AG04450 (cell line): ENCODE results near the gene R3HDML. TPM values are rescaled to one million over a fixed set of nuclear protein-coding genes. Genes with fewer than 3 reads are reported as not detected.
"Not testable (repeated sequence)": the region's sequence is repeated elsewhere in the genome, so short reads cannot be mapped to it uniquely, and the experiment has no call there.

Experiments
- CTCF ChIA-PET: fragments of 300-600, 350-600 bp; formaldehyde crosslinking; extraction: SDS; loops from one replicate; lab custom pipeline; 2022; ENCODE audit warnings: antibody characterized with exemption, inconsistent platforms; lab: Charles Lee
- POLR2A ChIA-PET: fragments of 350-600 bp; formaldehyde crosslinking; extraction: SDS; loops from one replicate; lab custom pipeline; 2021; ENCODE audit warnings: antibody characterized with exemption, inconsistent platforms; lab: Yijun Ruan, JAX
- DNase-seq: peaks from one replicate; pipeline ENCODE4 v3.0.0-alpha.2; 2011; ENCODE audit warnings: low read depth, low spot score
- H3K27ac ChIP-seq: one replicate; pipeline ENCODE4 v1.5.1; 2012; ENCODE audit warnings: low read depth, low read length, control low read depth
- H3K27me3 ChIP-seq: one replicate; pipeline ENCODE4 v1.6.0; 2012; ENCODE audit warnings: low read length; ENCODE audit not compliant: control insufficient read depth, insufficient read depth
- H3K4me3 ChIP-seq: 2 replicates; pipeline ENCODE4 v1.5.1; 2011; ENCODE audit warnings: mild to moderate bottlenecking, low read depth, low read length, control low read depth
- H3K9me3 ChIP-seq: 2 replicates; pipeline ENCODE4 v1.5.1; 2012; ENCODE audit warnings: low read length; ENCODE audit not compliant: control insufficient read depth, insufficient read depth
- polyA plus RNA-seq: library from polyadenylated mRNA; depleted of rRNA; stranded (reverse); fragments of >200 nt; gene quantifications from 2 replicates; pipeline ENCODE4 v1.2.3, GENCODE V29; 2011
- TF ChIP-seq, protein P1 (sequence below): IDR thresholded peaks from 2 replicates; pipeline ENCODE4 v1.5.1; 2011; ENCODE audit warnings: low read depth, low read length, control low read depth, inconsistent platforms

R3HDML gene
- polyA plus RNA-seq, 1 experiment: not detected

- Histone ChIP-seq H3K9me3 (no peaks in the 10 kb centered on the region), H3K27me3 (peaks cover 9% of the 10 kb centered on the region), H3K27ac (no peak overlapping the region), H3K4me3 (peak overlapping the region; percentile 29; the same call in 1 of the 2 replicates)
- CTCF ChIA-PET: interaction anchor here (0.6 to 7.2 kb wide), 3 partner anchors 16 to 332 kb away, joined by 3 to 38 read pairs (median 12); partner anchors contain the start of gene FITM2
- DNase-seq: no peak
- POLR2A ChIA-PET: no interaction called here
- TF ChIP-seq, protein P1, sequence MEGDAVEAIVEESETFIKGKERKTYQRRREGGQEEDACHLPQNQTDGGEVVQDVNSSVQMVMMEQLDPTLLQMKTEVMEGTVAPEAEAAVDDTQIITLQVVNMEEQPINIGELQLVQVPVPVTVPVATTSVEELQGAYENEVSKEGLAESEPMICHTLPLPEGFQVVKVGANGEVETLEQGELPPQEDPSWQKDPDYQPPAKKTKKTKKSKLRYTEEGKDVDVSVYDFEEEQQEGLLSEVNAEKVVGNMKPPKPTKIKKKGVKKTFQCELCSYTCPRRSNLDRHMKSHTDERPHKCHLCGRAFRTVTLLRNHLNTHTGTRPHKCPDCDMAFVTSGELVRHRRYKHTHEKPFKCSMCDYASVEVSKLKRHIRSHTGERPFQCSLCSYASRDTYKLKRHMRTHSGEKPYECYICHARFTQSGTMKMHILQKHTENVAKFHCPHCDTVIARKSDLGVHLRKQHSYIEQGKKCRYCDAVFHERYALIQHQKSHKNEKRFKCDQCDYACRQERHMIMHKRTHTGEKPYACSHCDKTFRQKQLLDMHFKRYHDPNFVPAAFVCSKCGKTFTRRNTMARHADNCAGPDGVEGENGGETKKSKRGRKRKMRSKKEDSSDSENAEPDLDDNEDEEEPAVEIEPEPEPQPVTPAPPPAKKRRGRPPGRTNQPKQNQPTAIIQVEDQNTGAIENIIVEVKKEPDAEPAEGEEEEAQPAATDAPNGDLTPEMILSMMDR: no peak
These were observed 10.3 kb upstream of the R3HDML start for GRCh38 chr20:44326391-44327159.

DNA sequence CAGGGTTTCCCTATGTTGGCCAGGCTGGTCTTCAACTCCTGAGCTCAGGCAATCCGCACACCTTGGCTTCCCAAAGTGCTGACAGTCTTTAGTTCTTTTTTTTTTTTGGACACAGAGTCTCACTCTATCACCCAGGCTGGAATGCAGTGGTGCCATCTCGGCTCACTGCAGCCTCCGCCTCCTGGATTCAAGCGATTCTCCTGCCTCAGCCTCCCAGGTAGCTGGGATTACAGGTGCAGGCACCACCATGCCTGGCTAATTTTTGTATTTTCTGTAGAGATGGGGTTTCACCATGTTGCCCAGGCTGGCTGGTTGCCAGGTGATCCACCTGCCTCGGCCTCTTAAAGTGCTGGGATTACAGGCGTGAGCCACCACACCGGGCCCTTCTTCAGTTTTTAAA lies 9.1 kb upstream of the R3HDML start:
- DNase-seq, H3K9me3 ChIP-seq, H3K27ac ChIP-seq, POLR2A ChIA-PET, H3K4me3 ChIP-seq, H3K27me3 ChIP-seq: not testable (repeated sequence)
- CTCF ChIA-PET: interaction anchor here (7.2 kb wide), 1 partner anchor 17 kb away, joined by 38 read pairs; the partner anchor contains the start of gene FITM2

DNA sequence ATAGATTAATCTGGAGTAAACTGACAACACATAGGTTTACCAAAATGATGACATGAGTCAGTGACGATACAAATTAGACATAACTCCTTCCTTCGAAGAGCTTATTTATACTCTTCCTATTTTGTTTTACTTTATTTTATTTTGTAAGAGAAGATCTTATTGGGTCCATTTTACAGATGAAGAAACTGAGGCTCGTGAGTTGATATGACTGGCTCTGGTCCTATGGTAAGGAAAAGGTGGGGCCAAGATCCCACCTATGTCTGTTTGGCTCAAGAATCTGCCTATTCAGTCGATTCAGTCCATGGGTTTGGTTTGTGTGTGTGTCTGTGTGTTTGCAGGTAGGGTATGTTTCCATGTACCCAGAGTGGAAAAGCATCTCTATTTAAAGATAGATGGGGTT lies 8.4 kb upstream of the R3HDML start:
- DNase-seq: no peak
- Histone ChIP-seq H3K27me3 (peaks cover 13% of the 10 kb centered on the region), H3K27ac (no peak overlapping the region), H3K9me3 (no peaks in the 10 kb centered on the region), H3K4me3 (no peak overlapping the region)
- ChIA-PET POLR2A (no interaction called here), CTCF (interaction anchor here (7.2 kb wide), 1 partner anchor 18 kb away, joined by 38 read pairs; the partner anchor contains the start of gene FITM2)
- TF ChIP-seq, protein P1: no peak

DNA sequence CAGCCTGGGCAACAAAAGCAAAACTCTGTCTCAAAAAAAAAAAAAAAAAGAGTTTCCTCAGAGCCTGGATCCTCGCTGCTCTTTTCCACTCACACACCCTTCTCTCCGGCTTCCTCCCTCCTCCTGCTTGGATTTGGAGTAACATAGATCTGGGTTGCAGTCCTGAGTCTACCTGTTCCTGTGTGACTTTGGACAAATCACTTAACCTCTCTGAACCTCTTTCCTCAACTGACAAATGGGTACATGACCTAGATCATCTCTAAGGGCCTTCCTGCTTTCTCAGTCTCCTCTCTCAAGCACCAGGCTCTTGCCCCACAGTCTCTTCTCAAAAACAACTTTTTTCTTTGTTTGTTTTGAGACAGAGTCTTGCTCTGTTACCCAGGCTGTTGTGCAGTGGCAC lies 5.6 kb upstream of the R3HDML start:
- ChIA-PET POLR2A (no interaction called here), CTCF (interaction anchor here (2.6 kb wide), 1 partner anchor 20 kb away, joined by 13 read pairs; the partner anchor contains the start of gene FITM2)
- no peak overlapping the region for H3K27ac ChIP-seq
- DNase-seq: no peak
- H3K4me3 ChIP-seq: no peak overlapping the region
- TF ChIP-seq, protein P1: no peak
- no peaks in the 10 kb centered on the region for H3K9me3 ChIP-seq
- H3K27me3 ChIP-seq: peaks cover 24% of the 10 kb centered on the region

DNA sequence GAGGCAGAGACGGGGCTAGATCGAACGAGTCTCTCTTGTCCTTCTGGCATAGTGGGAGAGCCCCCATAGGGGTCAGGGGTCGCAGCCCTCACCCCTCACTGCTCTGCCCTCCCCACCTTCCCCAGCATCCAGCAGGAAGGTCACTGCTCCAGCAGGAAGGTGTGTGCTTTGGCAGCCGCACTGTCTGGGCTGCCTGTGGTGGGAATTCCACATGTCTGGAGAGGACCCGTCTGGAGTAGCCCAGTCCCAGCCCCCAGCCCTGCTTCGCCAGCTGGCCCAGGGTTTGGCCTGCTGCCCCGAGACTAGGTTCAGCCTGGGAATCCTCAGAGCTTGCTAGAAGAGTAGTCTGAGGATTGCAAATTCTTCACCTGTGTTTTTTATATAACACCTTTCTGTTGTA lies 2.5 kb upstream of the R3HDML start:
- TF ChIP-seq, protein P1: no peak
- CTCF ChIA-PET: no interaction called here
- Histone ChIP-seq H3K27ac (no peak overlapping the region), H3K9me3 (no peaks in the 10 kb centered on the region), H3K4me3 (no peak overlapping the region), H3K27me3 (peaks cover 35% of the 10 kb centered on the region)
- DNase-seq: no peak
- POLR2A ChIA-PET: no interaction called here
